HepG2 (cell line): ENCODE data around the gene BMERB1. TPM values are rescaled to one million over a fixed set of nuclear protein-coding genes. Genes with fewer than 3 reads are reported as not detected.
"Not testable (repeated sequence)": the region's sequence is repeated elsewhere in the genome, so short reads cannot be mapped to it uniquely, and the experiment has no call there.

Experiments
- ATAC-seq: fragments of 200-7000 bp; cut with Tn5 transposase; 3 replicates; pipeline ENCODE4 v1.9.1; 2020; ENCODE audit warnings: mild to moderate bottlenecking, moderate library complexity
- BruUV-seq: library from RNA; stranded (reverse); fragments of 400-500 nt; replicated peaks from 2 replicates; lab custom pipeline; 2021; lab: Mats Ljungman, UMichigan
- CTCF ChIA-PET: fragments of 300-600 bp; formaldehyde crosslinking; extraction: SDS; loops from one replicate; lab custom pipeline; 2021; ENCODE audit warnings: low total read pairs, inconsistent platforms, low intra/inter-chr PET ratio; lab: Yijun Ruan, JAX
- POLR2A ChIA-PET: fragments of 350-600 bp; sonication (Branson Sonifier 250); formaldehyde crosslinking; loops from one replicate; lab custom pipeline; 2020; ENCODE audit warnings: antibody characterized with exemption, inconsistent platforms; lab: Yijun Ruan, JAX
- DNase-seq: peaks from one replicate; pipeline ENCODE4 v3.0.0-alpha.2; 2015; ENCODE audit warnings: low spot score
- FAIRE-seq: peaks from 3 replicates; lab custom pipeline; 2011; peaks lifted over from hg19 to GRCh38; lab: Jason Lieb, UNC
- H2AFZ ChIP-seq: one replicate; pipeline ENCODE4 v1.6.1; 2011; ENCODE audit warnings: low read length, inconsistent platforms
- H3K27ac ChIP-seq: fragments of 300-600 bp; 3 replicates; pipeline ENCODE4 v1.8.0; 2011; ENCODE audit warnings: mixed run types, mild to moderate bottlenecking, mixed read lengths, low read length, inconsistent platforms; ENCODE audit not compliant: insufficient read depth; ENCODE audit errors: extremely low read length
- H3K27me3 ChIP-seq, 2 experiments: fragments of 200-600 bp in 1 of 2; 2 replicates in 1 of 2; 3 replicates in 1 of 2; pipeline versions ENCODE4 v1.6.0 to v1.8.0; 2011; ENCODE audit warnings: low read length in 2 of 2, mild to moderate bottlenecking in 2 of 2, moderate library complexity in 2 of 2, inconsistent platforms in 1 of 2; ENCODE audit not compliant: insufficient read depth in 2 of 2, control insufficient read depth in 1 of 2
- H3K36me3 ChIP-seq, 2 experiments: fragments of 200-600 bp in 1 of 2; replicated peaks in 1 of 2; 2 replicates in 1 of 2; 3 replicates in 1 of 2; pipeline versions ENCODE4 v1.5.1 to v1.8.0; 2011; ENCODE audit warnings: low read length in 2 of 2, inconsistent platforms in 1 of 2; ENCODE audit not compliant: insufficient read depth in 2 of 2, control insufficient read depth in 1 of 2
- H3K4me1 ChIP-seq: 2 replicates; pipeline ENCODE4 v1.5.1; 2012; ENCODE audit warnings: low read length, inconsistent platforms; ENCODE audit not compliant: insufficient read depth
- H3K4me2 ChIP-seq: 2 replicates; pipeline ENCODE4 v1.6.0; 2011; ENCODE audit warnings: low read depth, low read length, inconsistent platforms
- H3K4me3 ChIP-seq, 3 experiments: fragments of 200-600 bp in 1 of 3; sonication (generic), shearing (Covaris generic) in 1 of 3; replicated peaks in 1 of 3; 2 replicates each; pipeline ENCODE4 v1.5.1; 2011 to 2016; ENCODE audit warnings: low read length in 3 of 3, inconsistent platforms in 2 of 3, low read depth in 2 of 3, mild to moderate bottlenecking in 2 of 3, control low read depth in 1 of 3, mixed read lengths in 1 of 3; ENCODE audit not compliant: insufficient read depth in 1 of 3
- H3K79me2 ChIP-seq: one replicate; pipeline ENCODE4 v1.6.1; 2011; ENCODE audit warnings: low read length, inconsistent platforms; ENCODE audit not compliant: insufficient read depth
- H3K9ac ChIP-seq: 2 replicates; pipeline ENCODE4 v1.6.0; 2011; ENCODE audit warnings: mild to moderate bottlenecking, low read depth, low read length, inconsistent platforms; ENCODE audit not compliant: insufficient read depth
- H3K9me3 ChIP-seq: 2 replicates; pipeline ENCODE4 v1.5.1; 2012; ENCODE audit warnings: mild to moderate bottlenecking, low read length
- H4K20me1 ChIP-seq: 2 replicates; pipeline ENCODE4 v1.6.0; 2011; ENCODE audit warnings: inconsistent platforms, mild to moderate bottlenecking, low read length, moderate library complexity; ENCODE audit not compliant: insufficient read depth
- ZNF703 ChIP-seq: sonication (generic); formaldehyde crosslinking; IDR thresholded peaks from 2 replicates; pipeline ENCODE4 v1.5.1; 2020; ENCODE audit warnings: missing genetic modification reagents, mild to moderate bottlenecking, moderate library complexity, borderline replicate concordance
- WGBS: methylation state at CpG from one replicate; pipeline ENCODE4 v1.1.6; 2017; ENCODE audit warnings: low lambda C conversion rate; 5-methylcytosine and 5-hydroxymethylcytosine counted together
- in situ Hi-C: cut with HindIII; loops from 2 replicates; pipeline ENCODE4 v1.10.0; 2017; ENCODE audit warnings: low pct_unique_long_range_greater_than_20kb; ENCODE audit not compliant: extremely low pct_ligation_motif_present
- intact Hi-C: fragments of 100-400 bp; cut with micrococcal nuclease; formaldehyde crosslinking; loops from one replicate; pipeline ENCODE4 v1.10.0; 2022; ENCODE audit not compliant: unreplicated experiment
- polyA plus RNA-seq, 8 experiments: library from polyadenylated mRNA; depleted of rRNA in 3 of 8; stranded (reverse) in 7 of 8; unstranded in 1 of 8; fragments of >200 nt; fragmentation: Illumina TruSeq in 4 of 8; extraction: Trizol in 4 of 8; gene quantifications; 2 replicates each; pipeline versions ENCODE4 v1.2.1 to v1.2.3, GENCODE V29; 2011 to 2016; ENCODE audit warnings: low read depth in 4 of 8, missing spikeins in 1 of 8, mixed read lengths in 1 of 8; ENCODE audit not compliant: insufficient read depth in 1 of 8
- total RNA-seq, 5 experiments: library from RNA; depleted of rRNA; stranded (reverse); fragments of >200 nt; fragmentation: Illumina TruSeq; extraction: Trizol; gene quantifications; 2 replicates each; pipeline ENCODE4 v1.2.3, GENCODE V29; 2016; ENCODE audit warnings: low read depth in 1 of 5

Gene BMERB1
- total and polyA plus RNA-seq, 2 of the 13 experiments (the other 11 are each of a cell fraction or from before 2014, with no cell fraction given), result 1.4 TPM

DNA sequence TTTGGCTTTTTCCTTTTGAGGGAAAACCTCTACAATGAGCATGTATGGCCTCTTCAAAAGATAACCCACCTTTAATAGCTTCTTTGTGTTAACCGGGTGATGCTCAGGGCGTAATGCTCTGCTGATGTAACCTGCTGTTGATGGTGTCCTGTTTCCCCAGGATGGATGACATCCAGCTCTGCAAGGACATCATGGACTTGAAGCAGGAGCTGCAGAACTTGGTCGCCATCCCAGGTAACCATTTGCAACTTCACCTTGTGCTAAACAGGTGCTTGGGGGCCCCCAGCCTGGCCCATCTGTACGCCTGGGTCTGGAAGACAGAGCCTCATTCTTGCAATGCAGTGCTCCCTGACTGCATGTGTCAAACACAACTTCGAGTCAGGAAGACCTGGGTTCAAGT, 133.4 kb downstream of the BMERB1 start:
- Histone ChIP-seq H3K9me3 (no peaks in the 10 kb centered on the region), H3K27ac (no peak overlapping the region), H3K4me1 (peaks cover 36% of the 10 kb centered on the region), H4K20me1 (no peaks in the 10 kb centered on the region), H3K36me3 (no peaks in the 10 kb centered on the region), H2AFZ (no peak overlapping the region), H3K4me3 (no peak overlapping the region), H3K9ac (no peak overlapping the region), H3K4me2 (no peak overlapping the region), H3K79me2 (no peaks in the 10 kb centered on the region), H3K27me3 (no peaks in the 10 kb centered on the region)
- DNase-seq (no peak), ATAC-seq (no peak), FAIRE-seq (no peak)
- ChIA-PET POLR2A (interaction anchor here (0.7 to 3.0 kb wide), 3 partner anchors 9 to 75 kb away, joined by 3 to 15 read pairs (median 5); partner anchors contain the start of gene MARF1), CTCF (no interaction called here)
- intact Hi-C loops, result no loop called here
- no TSS peak for BruUV-seq
- TF ChIP-seq ZNF703 (CRISPR knock-in tag), result no peak
- WGBS, result 73% methylated on average over 5 of the region's 5 CpGs
- in situ Hi-C loops, result no loop called here

GRCh38 chr16:15570666-15571065, 136.3 kb downstream of the BMERB1 start:
- H3K4me2 ChIP-seq, H3K79me2 ChIP-seq, H2AFZ ChIP-seq, DNase-seq, in situ Hi-C loops, H4K20me1 ChIP-seq, H3K36me3 ChIP-seq, H3K9ac ChIP-seq, intact Hi-C loops, H3K9me3 ChIP-seq, ATAC-seq, H3K4me3 ChIP-seq, FAIRE-seq, CTCF ChIA-PET, H3K27me3 ChIP-seq, BruUV-seq, H3K27ac ChIP-seq: not testable (repeated sequence)
- WGBS, result 86% methylated on average over 4 of the region's 4 CpGs
- H3K4me1 ChIP-seq, result peaks cover 44% of the 10 kb centered on the region
- POLR2A ChIA-PET, result interaction anchor here (3.1 kb wide), 1 partner anchor 73 kb away, joined by 18 read pairs; the partner anchor contains the start of gene MARF1
